K562 (cell line): ENCODE data around the gene ATP8B4. TPM values are rescaled to one million over a fixed set of nuclear protein-coding genes. Genes with fewer than 3 reads are reported as not detected.

Experiments
- ATAC-seq: fragments of 200-7000 bp; cut with Tn5 transposase; 3 replicates; pipeline ENCODE4 v1.9.1; 2020; ENCODE audit warnings: moderate library complexity
- BruUV-seq: library from RNA; stranded (reverse); fragments of 400-500 nt; replicated peaks from 2 replicates; lab custom pipeline; 2021; lab: Mats Ljungman, UMichigan
- CTCF ChIA-PET: fragments of 300-600 bp; formaldehyde crosslinking; extraction: SDS; loops from one replicate; lab custom pipeline; 2021; ENCODE audit warnings: low intra/inter-chr PET ratio; lab: Yijun Ruan, JAX
- POLR2A ChIA-PET: fragments of 300-600, 350-650 bp; sonication (Branson Sonifier 250); formaldehyde crosslinking; extraction: SDS; loops from one replicate; lab custom pipeline; 2021; ENCODE audit warnings: antibody characterized with exemption, inconsistent platforms; lab: Yijun Ruan, JAX
- DNase-seq, 4 experiments: peaks; one replicate each; pipeline versions ENCODE4 v3.0.0 to v3.0.0-alpha.2; 2011 to 2018; ENCODE audit warnings: low spot score in 3 of 4, mixed read lengths in 3 of 4; ENCODE audit errors: extremely low read depth in 1 of 4
- FAIRE-seq: peaks from 2 replicates; lab custom pipeline; 2011; peaks lifted over from hg19 to GRCh38; lab: Jason Lieb, UNC
- H2AFZ ChIP-seq: 2 replicates; pipeline ENCODE4 v1.6.0; 2011; ENCODE audit warnings: low read depth, low read length, control low read depth, inconsistent platforms
- H3K27ac ChIP-seq: fragments of 200-600 bp; 3 replicates; pipeline ENCODE4 v1.8.0; 2011; ENCODE audit warnings: low read depth, mild to moderate bottlenecking, control low read depth, inconsistent platforms, low read length, moderate library complexity, mixed read lengths; ENCODE audit errors: extremely low read depth
- H3K27me3 ChIP-seq, 2 experiments: fragments of 300-600 bp in 1 of 2; 2 replicates in 1 of 2; 3 replicates in 1 of 2; pipeline versions ENCODE4 v1.6.0 to v1.8.0; 2011; ENCODE audit warnings: inconsistent platforms in 2 of 2, low read length in 2 of 2, mild to moderate bottlenecking in 1 of 2, mixed read lengths in 1 of 2, moderate library complexity in 1 of 2; ENCODE audit not compliant: control insufficient read depth in 2 of 2, insufficient read depth in 2 of 2
- H3K36me3 ChIP-seq: fragments of 300-600 bp; 3 replicates; pipeline ENCODE4 v1.8.0; 2011; ENCODE audit warnings: mild to moderate bottlenecking, low read length, inconsistent platforms; ENCODE audit not compliant: control insufficient read depth, insufficient read depth
- H3K4me1 ChIP-seq, 2 experiments: fragments of 200-600 bp in 1 of 2; replicated peaks in 1 of 2; 2 replicates in 1 of 2; 3 replicates in 1 of 2; pipeline versions ENCODE4 v1.5.1 to v1.8.0; 2011; ENCODE audit warnings: inconsistent platforms in 2 of 2, low read length in 2 of 2, mild to moderate bottlenecking in 1 of 2, mixed read lengths in 1 of 2, moderate library complexity in 1 of 2; ENCODE audit not compliant: control insufficient read depth in 2 of 2, insufficient read depth in 2 of 2
- H3K4me2 ChIP-seq: 2 replicates; pipeline ENCODE4 v1.6.1; 2011; ENCODE audit warnings: low read length, control low read depth, inconsistent platforms, mixed read lengths; ENCODE audit not compliant: insufficient read depth
- H3K4me3 ChIP-seq: fragments of 200-600 bp; sonication (generic), shearing (Covaris generic); 2 replicates; pipeline ENCODE4 v1.5.1; 2016; ENCODE audit warnings: control low read depth, inconsistent platforms
- H3K79me2 ChIP-seq: fragments of 200-600 bp; 3 replicates; pipeline ENCODE4 v1.8.0; 2011; ENCODE audit warnings: low read length, inconsistent platforms; ENCODE audit not compliant: control insufficient read depth, insufficient read depth
- H3K9ac ChIP-seq, 2 experiments: 2 replicates each; pipeline versions ENCODE4 v1.6.0 to v1.6.1; 2011; ENCODE audit warnings: low read depth in 2 of 2, low read length in 2 of 2, control low read depth in 1 of 2, inconsistent platforms in 1 of 2, mild to moderate bottlenecking in 1 of 2, mixed read lengths in 1 of 2; ENCODE audit not compliant: insufficient read depth in 1 of 2
- H3K9me1 ChIP-seq: one replicate; pipeline ENCODE4 v1.6.0; 2011; ENCODE audit warnings: inconsistent platforms, mild to moderate bottlenecking, low read length, moderate library complexity; ENCODE audit not compliant: control insufficient read depth, insufficient read depth
- H3K9me3 ChIP-seq: replicated peaks from 2 replicates; pipeline ENCODE4 v1.5.1; 2011; ENCODE audit warnings: low read depth, low read length, inconsistent platforms; ENCODE audit not compliant: control insufficient read depth, insufficient read depth
- H4K20me1 ChIP-seq: replicated peaks from 2 replicates; pipeline ENCODE4 v1.6.1; 2011; ENCODE audit warnings: low read length, inconsistent platforms, mixed read lengths; ENCODE audit not compliant: control insufficient read depth, insufficient read depth
- AFF1 ChIP-seq, 2 experiments: fragments of 450-650 bp; IDR thresholded peaks; 2 replicates each; pipeline ENCODE4 v1.6.1; 2018; ENCODE audit warnings: mild to moderate bottlenecking in 2 of 2, low read depth in 1 of 2; ENCODE audit not compliant: partially characterized antibody in 2 of 2
- ATF3 ChIP-seq, 2 experiments: fragments of 450-650 bp in 1 of 2; sonication (generic) in 1 of 2; formaldehyde crosslinking in 1 of 2; IDR thresholded peaks in 1 of 2; conservative IDR thresholded peaks in 1 of 2; 2 replicates each; pipeline versions ENCODE4 v1.6.1 to v1.8.1; 2016 to 2023; ENCODE audit warnings: mild to moderate bottlenecking in 2 of 2, moderate library complexity in 2 of 2, inconsistent platforms in 1 of 2, missing genetic modification reagents in 1 of 2
- CTCFL ChIP-seq: IDR thresholded peaks from 2 replicates; pipeline ENCODE4 v1.6.1; 2011; ENCODE audit warnings: borderline replicate concordance, low read depth, mild to moderate bottlenecking, moderate library complexity, low read length; ENCODE audit not compliant: insufficient read depth, poor library complexity, severe bottlenecking
- FOSL1 ChIP-seq: fragments of 200-800 bp; sonication (Bioruptor generic); conservative IDR thresholded peaks from 2 replicates; pipeline ENCODE4 v1.6.1; 2016; ENCODE audit warnings: missing genetic modification characterization, missing compliant biosample characterization
- FOXA3 ChIP-seq, 2 experiments: fragments of 450-650 bp in 1 of 2; sonication (generic) in 1 of 2; formaldehyde crosslinking; IDR thresholded peaks in 1 of 2; conservative IDR thresholded peaks in 1 of 2; 2 replicates each; pipeline versions ENCODE4 v1.4.0 to v1.8.0; 2020 to 2022; ENCODE audit warnings: mild to moderate bottlenecking in 2 of 2, missing genetic modification reagents in 1 of 2
- GTF2F1 ChIP-seq: IDR thresholded peaks from 2 replicates; pipeline ENCODE4 v1.6.1; 2011; ENCODE audit warnings: low read depth, low read length, improper control_type of control experiment
- HDAC1 ChIP-seq, 2 experiments: fragments of 450-650 bp; IDR thresholded peaks; 2 replicates each; pipeline ENCODE4 v1.6.1; 2016 to 2017; ENCODE audit warnings: inconsistent platforms in 1 of 2, mild to moderate bottlenecking in 1 of 2, moderate library complexity in 1 of 2
- MAFG ChIP-seq: fragments of 450-650 bp; conservative IDR thresholded peaks from 2 replicates; pipeline ENCODE4 v1.6.1; 2016; ENCODE audit warnings: missing genetic modification characterization, missing compliant biosample characterization
- NFE2 ChIP-seq: IDR thresholded peaks from 2 replicates; pipeline ENCODE4 v1.6.1; 2014; ENCODE audit warnings: antibody characterized with exemption, low read depth
- SOX6 ChIP-seq: fragments of 450-650 bp; IDR thresholded peaks from 2 replicates; pipeline ENCODE4 v1.6.1; 2014; ENCODE audit warnings: mild to moderate bottlenecking
- SREBF1 ChIP-seq: fragments of 150-350 bp; IDR thresholded peaks from 2 replicates; pipeline ENCODE4 v1.6.1; 2014; ENCODE audit warnings: antibody characterized with exemption, low read depth, low read length, borderline replicate concordance
- TCF7L2 ChIP-seq: fragments of 150-350 bp; IDR thresholded peaks from 2 replicates; pipeline ENCODE4 v1.6.1; 2016; ENCODE audit warnings: low read depth, mild to moderate bottlenecking, low read length, moderate library complexity
- ZBTB17 ChIP-seq: fragments of 450-650 bp; formaldehyde crosslinking; IDR thresholded peaks from 2 replicates; pipeline ENCODE4 v1.4.0; 2020; ENCODE audit warnings: mild to moderate bottlenecking
- ZKSCAN1 ChIP-seq: fragments of 150-350 bp; IDR thresholded peaks from 2 replicates; pipeline ENCODE4 v1.6.1; 2016; ENCODE audit warnings: low read depth, low read length
- ZNF134 ChIP-seq: fragments of 250-450 bp; sonication (Bioruptor Pico); conservative IDR thresholded peaks from 2 replicates; pipeline ENCODE4 v1.4.0; 2020
- ZNF212 ChIP-seq: fragments of 450-650 bp; formaldehyde crosslinking; IDR thresholded peaks from 2 replicates; pipeline ENCODE4 v1.4.0; 2020; ENCODE audit warnings: mild to moderate bottlenecking
- WGBS: fragments of 100-300 bp; shearing (Covaris generic); methylation state at CpG from one replicate; pipeline ENCODE4 v1.1.6; 2016; ENCODE audit warnings: low coverage, mixed read lengths; ENCODE audit not compliant: insufficient coverage; ENCODE audit errors: missing lambda C conversion rate; 5-methylcytosine and 5-hydroxymethylcytosine counted together
- in situ Hi-C: fragments of 300-500 bp; cut with MboI; formaldehyde crosslinking; loops from 4 replicates; pipeline ENCODE4 v1.15.0; 2018; ENCODE audit warnings: inconsistent platforms, mixed read lengths
- intact Hi-C: fragments of 100-400 bp; cut with micrococcal nuclease; formaldehyde crosslinking; loops from 2 replicates; pipeline ENCODE4 v1.14.2; 2022
- polyA plus RNA-seq, 8 experiments: library from polyadenylated mRNA; depleted of rRNA in 4 of 8; stranded (reverse) in 5 of 8; unstranded in 3 of 8; fragments of >200 nt; fragmentation: Nextera tagmentation in 2 of 8; fragmentation: Illumina TruSeq in 1 of 8; extraction: Ambion mirVana in 2 of 8; extraction: Trizol in 1 of 8; gene quantifications; 2 replicates each; pipeline versions ENCODE4 v1.2.1 to v1.2.3, GENCODE V29; 2011 to 2014; ENCODE audit warnings: inconsistent platforms in 1 of 8, missing spikeins in 1 of 8
- total RNA-seq, 7 experiments: library from RNA; depleted of rRNA in 6 of 7; stranded (reverse); fragments of >200 nt in 6 of 7; fragmentation: Illumina TruSeq in 2 of 7; extraction: Trizol in 2 of 7; gene quantifications; 2 replicates each; pipeline versions ENCODE4 v1.2.1 to v1.2.3, GENCODE V29; 2011 to 2021; ENCODE audit warnings: low replicate concordance in 1 of 7

ATP8B4 gene
- total and polyA plus RNA-seq, 9 of the 15 experiments (the other 6 are each of a cell fraction or from before 2014, with no cell fraction given): 0.14 to 2.5 (median 0.44) TPM

- in situ Hi-C loops: loop anchor here (25.0 kb wide), 1 partner anchor 1776 kb away; no protein-coding TSS in a partner anchor
- TF ChIP-seq SOX6 (no peak), FOSL1 (tag) (no peak), HDAC1 (IDR thresholded peaks at IDR 0.05) (no peak), NFE2 (no peak), FOXA3 (CRISPR knock-in tag; conservative IDR thresholded peaks at IDR 0.05 in 1 of 2, IDR thresholded peaks at IDR 0.05 in 1 of 2) (no peak), CTCFL (no peak), ZNF134 (CRISPR knock-in tag) (no peak), TCF7L2 (no peak), SREBF1 (no peak), AFF1 (IDR thresholded peaks at IDR 0.05; ENCODE audit: low read depth in 1 of 2, partially characterized antibody in 2 of 2) (no peak), GTF2F1 (no peak), ZKSCAN1 (no peak), MAFG (tag) (no peak), ZNF212 (CRISPR knock-in tag) (no peak), ATF3 (IDR thresholded peaks at IDR 0.05) (no peak), ATF3 (CRISPR knock-in tag; conservative IDR thresholded peaks at IDR 0.05) (no peak), ZBTB17 (no peak)
Observed at GRCh38 chr15:50137893-50138292, 18.9 kb upstream of the ATP8B4 start.

More at GRCh38 chr15:50137893-50138292, 18.9 kb upstream of the ATP8B4 start:
- Histone ChIP-seq H2AFZ (no peak overlapping the region), H3K27ac (no peak overlapping the region), H3K9me1 (no peaks in the 10 kb centered on the region), H4K20me1 (no peaks in the 10 kb centered on the region), H3K27me3 (no peaks in the 10 kb centered on the region), H3K9ac (no peak overlapping the region), H3K4me1 (peaks cover 0 to 22% of the 10 kb centered on the region in 2 experiments; a peak in 3 of 5 replicates), H3K79me2 (no peaks in the 10 kb centered on the region), H3K4me2 (no peak overlapping the region), H3K36me3 (no peaks in the 10 kb centered on the region), H3K4me3 (no peak overlapping the region), H3K9me3 (no peaks in the 10 kb centered on the region)
- ATAC-seq (no peak), FAIRE-seq (no peak), DNase-seq (no peak)
- ChIA-PET CTCF (no interaction called here), POLR2A (no interaction called here)
- 45% methylated on average over 2 of the region's 2 CpGs for WGBS
- no TSS peak for BruUV-seq
- intact Hi-C loops: no loop called here
